Measurements from ENCODE around the gene PACSIN2.

GRCh38 chr22:42880815-42881214 is 134.1 kb downstream of the PACSIN2 start:
- TF ChIP-seq CTCF (IDR thresholded peaks at IDR 0.05) (peak in 1 of 4 donors; percentile 4), POLR2A (IDR thresholded peaks at IDR 0.05) (no peak)
